Mammary epithelial cell (primary cell): ENCODE measurements around the gene CPEB3.

ENCODE experiments used
- EZH2 ChIP-seq: IDR thresholded peaks from 2 replicates; pipeline ENCODE4 v1.6.1; 2012; ENCODE audit warnings: low read length, inconsistent platforms, borderline replicate concordance
- TF ChIP-seq, protein P1 (sequence below), 2 donors: IDR thresholded peaks in 1 of 2; conservative IDR thresholded peaks in 1 of 2; 2 replicates each; pipeline ENCODE4 v1.5.1; 2011 to 2012; ENCODE audit warnings: inconsistent platforms in 2 of 2, low read length in 2 of 2, mild to moderate bottlenecking in 2 of 2, control low read depth in 1 of 2, low read depth in 1 of 2; ENCODE audit not compliant: insufficient read depth in 1 of 2; ENCODE audit errors: extremely low read depth in 1 of 2

DNA sequence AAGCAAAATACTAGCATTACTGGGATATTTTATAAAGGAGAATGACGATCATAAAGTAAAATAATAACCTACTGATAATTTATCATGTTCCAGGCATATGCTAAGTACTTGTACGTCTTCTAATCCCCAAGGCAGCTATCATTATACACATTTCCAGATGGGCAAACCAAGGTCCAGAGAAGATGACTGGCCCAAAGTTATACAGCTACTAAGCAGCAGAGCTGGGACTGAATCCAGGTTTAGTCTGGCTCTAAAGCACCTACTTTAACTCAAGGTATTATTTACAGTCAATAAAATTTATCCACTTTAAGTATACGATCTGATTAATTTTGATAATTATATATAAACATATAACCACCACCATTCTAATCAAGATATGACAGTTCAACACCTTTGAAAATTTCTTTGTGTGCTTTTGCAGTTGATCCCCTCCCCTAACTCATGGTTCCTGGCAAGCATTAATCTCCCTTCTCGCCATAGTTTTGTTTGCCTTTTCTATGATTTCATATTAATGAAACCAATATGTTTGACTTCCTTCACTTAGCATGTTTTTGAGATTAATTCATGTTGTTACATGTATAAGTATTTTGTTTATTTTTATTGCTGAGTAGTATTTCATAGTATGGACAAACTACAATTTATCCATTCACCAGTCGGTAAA is 126.7 kb downstream of the CPEB3 start:
- TF ChIP-seq, protein P1, sequence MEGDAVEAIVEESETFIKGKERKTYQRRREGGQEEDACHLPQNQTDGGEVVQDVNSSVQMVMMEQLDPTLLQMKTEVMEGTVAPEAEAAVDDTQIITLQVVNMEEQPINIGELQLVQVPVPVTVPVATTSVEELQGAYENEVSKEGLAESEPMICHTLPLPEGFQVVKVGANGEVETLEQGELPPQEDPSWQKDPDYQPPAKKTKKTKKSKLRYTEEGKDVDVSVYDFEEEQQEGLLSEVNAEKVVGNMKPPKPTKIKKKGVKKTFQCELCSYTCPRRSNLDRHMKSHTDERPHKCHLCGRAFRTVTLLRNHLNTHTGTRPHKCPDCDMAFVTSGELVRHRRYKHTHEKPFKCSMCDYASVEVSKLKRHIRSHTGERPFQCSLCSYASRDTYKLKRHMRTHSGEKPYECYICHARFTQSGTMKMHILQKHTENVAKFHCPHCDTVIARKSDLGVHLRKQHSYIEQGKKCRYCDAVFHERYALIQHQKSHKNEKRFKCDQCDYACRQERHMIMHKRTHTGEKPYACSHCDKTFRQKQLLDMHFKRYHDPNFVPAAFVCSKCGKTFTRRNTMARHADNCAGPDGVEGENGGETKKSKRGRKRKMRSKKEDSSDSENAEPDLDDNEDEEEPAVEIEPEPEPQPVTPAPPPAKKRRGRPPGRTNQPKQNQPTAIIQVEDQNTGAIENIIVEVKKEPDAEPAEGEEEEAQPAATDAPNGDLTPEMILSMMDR (conservative IDR thresholded peaks at IDR 0.05 in 1 of 2, IDR thresholded peaks at IDR 0.05 in 1 of 2; ENCODE audit: extremely low read depth in 1 of 2, insufficient read depth in 1 of 2, low read depth in 1 of 2, low read length in 2 of 2) = no peak
- no peak for TF ChIP-seq EZH2
